NT2/D1 (cell line): ENCODE data around the gene NOTCH1.

Experiments
- SUZ12 ChIP-seq: IDR thresholded peaks from 2 replicates; pipeline ENCODE4 v1.6.1; 2011; ENCODE audit not compliant: insufficient read length, insufficient read depth; ENCODE audit errors: extremely low read depth
- YY1 ChIP-seq: IDR thresholded peaks from 2 replicates; pipeline ENCODE4 v1.6.1; 2011; ENCODE audit not compliant: insufficient read length, insufficient read depth
- ZNF274 ChIP-seq: IDR thresholded peaks from 2 replicates; pipeline ENCODE4 v1.6.1; 2011; ENCODE audit warnings: mild to moderate bottlenecking, low read depth, low read length

DNA sequence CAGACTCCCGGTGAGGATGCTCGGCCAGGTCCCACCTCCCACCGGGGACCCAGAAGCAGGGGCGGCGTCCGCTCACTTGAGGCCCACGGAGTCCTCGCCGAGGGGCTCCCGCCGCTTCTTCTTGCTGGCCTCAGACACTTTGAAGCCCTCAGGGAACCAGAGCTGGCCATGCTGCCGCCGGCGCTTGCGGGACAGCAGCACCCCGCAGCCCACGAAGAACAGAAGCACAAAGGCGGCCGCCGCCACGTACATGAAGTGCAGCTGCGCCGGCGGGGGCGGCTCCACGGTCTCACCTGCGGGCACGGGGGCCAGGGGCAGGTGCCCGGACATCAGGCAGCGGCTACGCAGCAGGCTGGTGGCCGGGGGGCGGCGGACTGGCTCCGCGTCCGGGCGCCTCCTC is 43.7 kb downstream of the NOTCH1 start:
- TF ChIP-seq YY1: no peak
- TF ChIP-seq ZNF274: no peak
- TF ChIP-seq SUZ12: no peak
